Erythroblast (primary cell): ENCODE measurements around the gene TRIP13.
"Not testable (repeated sequence)": the region's sequence is repeated elsewhere in the genome, so short reads cannot be mapped to it uniquely, and the experiment has no call there.

Experiments used
- DNase-seq, 2 experiments: peaks; one replicate each; lab custom pipeline; 2025; lab: John Stamatoyannopoulos, UW
- GATA1 ChIP-seq: IDR thresholded peaks from 2 replicates; pipeline ENCODE4 v1.6.1; 2011; ENCODE audit warnings: low read depth, mild to moderate bottlenecking, control low read depth, low read length, moderate library complexity
- POLR2A ChIP-seq: IDR thresholded peaks from 2 replicates; pipeline ENCODE4 v1.6.1; 2011; ENCODE audit warnings: mild to moderate bottlenecking, low read length

TRIP13 gene

GRCh38 chr5:892394-893136 is at the start of gene TRIP13, which contains the start of gene BRD9:
TRIP13 (plus strand) TSS chr5:892884; CDS start chr5:892999, 115 bp downstream.
BRD9 (minus strand) TSS chr5:892801; CDS start chr5:892657, 144 bp downstream.
- peak; percentile 91 to 94 for DNase-seq
- TF ChIP-seq POLR2A (peak; percentile 76), GATA1 (no peak)

- not testable (repeated sequence) for DNase-seq
These were observed 49.3 kb upstream of the TRIP13 start for GRCh38 chr5:843371-843770.

- DNase-seq, result not testable (repeated sequence)
These were observed 48.8 kb upstream of the TRIP13 start for GRCh38 chr5:843926-844325.

GRCh38 chr5:844426-844825 is 48.3 kb upstream of the TRIP13 start:
- DNase-seq, result not testable (repeated sequence)

GRCh38 chr5:845031-845675 is 47.5 kb upstream of the TRIP13 start:
- not testable (repeated sequence) for DNase-seq

GRCh38 chr5:845676-846601 is 46.7 kb upstream of the TRIP13 start:
- not testable (repeated sequence) for DNase-seq

- DNase-seq, result not testable (repeated sequence)
These were observed 46.0 kb upstream of the TRIP13 start for GRCh38 chr5:846602-847091.

GRCh38 chr5:847212-847611 is 45.5 kb upstream of the TRIP13 start:
- not testable (repeated sequence) for DNase-seq

- not testable (repeated sequence) for DNase-seq
These were observed 44.9 kb upstream of the TRIP13 start for GRCh38 chr5:847736-848135.

GRCh38 chr5:848671-849111 is 44.0 kb upstream of the TRIP13 start:
- TF ChIP-seq POLR2A, result no peak
- TF ChIP-seq GATA1, result no peak
- no peak for DNase-seq

GRCh38 chr5:849651-850301 is 42.9 kb upstream of the TRIP13 start:
- no peak for DNase-seq
- TF ChIP-seq POLR2A (no peak), GATA1 (no peak)

GRCh38 chr5:850511-851006 is 42.1 kb upstream of the TRIP13 start, which contains the start of gene ZDHHC11:
ZDHHC11 (minus strand) TSS chr5:850986; CDS start chr5:850602, 384 bp downstream.
- TF ChIP-seq POLR2A (no peak), GATA1 (no peak)
- no peak for DNase-seq

GRCh38 chr5:851076-851475 is 41.6 kb upstream of the TRIP13 start:
- DNase-seq, result no peak
- TF ChIP-seq GATA1 (no peak), POLR2A (no peak)

GRCh38 chr5:851553-851952 is 41.1 kb upstream of the TRIP13 start:
- no peak for DNase-seq

More at GRCh38 chr5:851553-851952, 41.1 kb upstream of the TRIP13 start:
- no peak for TF ChIP-seq POLR2A
- no peak for TF ChIP-seq GATA1
